Upper lobe of left lung (tissue), 4 donors: ENCODE results near the gene PTGR3.

Source experiments
- CTCF ChIP-seq, 6 experiments: fragments of 450-650 bp in 4 of 6; fragments of 200-600 bp in 2 of 6; sonication (generic) in 2 of 6; IDR thresholded peaks; one replicate each; pipeline ENCODE4 v1.5.1; 2016 to 2019; ENCODE audit warnings: antibody characterized with exemption in 6 of 6
- POLR2AphosphoS5 ChIP-seq, 2 donors: sonication (generic); formaldehyde crosslinking; IDR thresholded peaks; one replicate each; pipeline ENCODE4 v1.5.1; 2017; ENCODE audit warnings: antibody characterized with exemption in 2 of 2

- TF ChIP-seq POLR2AphosphoS5 (IDR thresholded peaks at IDR 0.05) (no peak), CTCF (IDR thresholded peaks at IDR 0.05) (no peak)
Measured at GRCh38 chr18:75178376-75178775, 30.6 kb downstream of the PTGR3 start.
